GM21423 (cell line): ENCODE results near the gene SPATA7.

Experiments used
- ATAC-seq: cut with Tn5 transposase; IDR thresholded peaks from one replicate; pipeline ENCODE4 v1.9.1; 2021; ENCODE audit warnings: mild to moderate bottlenecking, moderate library complexity; ENCODE audit not compliant: unreplicated experiment

SPATA7 gene

GRCh38 chr14:88411039-88411438, 25.6 kb downstream of the SPATA7 start:
- no peak for ATAC-seq

- ATAC-seq: no peak
Measured at GRCh38 chr14:88417594-88417993, 32.1 kb downstream of the SPATA7 start.

GRCh38 chr14:88420187-88420586, 34.7 kb downstream of the SPATA7 start:
- no peak for ATAC-seq

GRCh38 chr14:88421286-88421685, 35.8 kb downstream of the SPATA7 start:
- ATAC-seq: no peak

- no peak for ATAC-seq
Measured at GRCh38 chr14:88422047-88422446, 36.6 kb downstream of the SPATA7 start.

GRCh38 chr14:88422919-88423650, 37.6 kb downstream of the SPATA7 start:
- no peak for ATAC-seq

GRCh38 chr14:88424573-88424972, 39.1 kb downstream of the SPATA7 start:
- ATAC-seq: no peak

GRCh38 chr14:88426271-88426670, 40.8 kb downstream of the SPATA7 start:
- no peak for ATAC-seq

GRCh38 chr14:88430976-88431375, 45.5 kb downstream of the SPATA7 start:
- ATAC-seq: no peak

GRCh38 chr14:88437658-88438057, 52.2 kb downstream of the SPATA7 start:
- no peak for ATAC-seq

GRCh38 chr14:88439088-88439487, 53.6 kb downstream of the SPATA7 start:
- no peak for ATAC-seq

- no peak for ATAC-seq
Measured at GRCh38 chr14:88452231-88452630, 66.8 kb downstream of the SPATA7 start.

- ATAC-seq: no peak
Measured at GRCh38 chr14:88454886-88455285, 69.4 kb downstream of the SPATA7 start.

GRCh38 chr14:88463318-88463717, 77.9 kb downstream of the SPATA7 start:
- ATAC-seq: no peak

GRCh38 chr14:88468406-88468805, 82.9 kb downstream of the SPATA7 start:
- ATAC-seq: no peak

- ATAC-seq: no peak
Measured at GRCh38 chr14:88470542-88471440, 85.3 kb downstream of the SPATA7 start.

- ATAC-seq: no peak
Measured at GRCh38 chr14:88473791-88474190, 88.3 kb downstream of the SPATA7 start.

GRCh38 chr14:88476214-88476774, 90.8 kb downstream of the SPATA7 start:
- no peak for ATAC-seq

GRCh38 chr14:88476825-88477224, 91.4 kb downstream of the SPATA7 start:
- ATAC-seq: no peak

- ATAC-seq: no peak
Measured at GRCh38 chr14:88477513-88478250, 92.2 kb downstream of the SPATA7 start.

GRCh38 chr14:88478931-88479330, 93.5 kb downstream of the SPATA7 start:
- no peak for ATAC-seq
